Stomach (tissue), 4 donors: Measurements from ENCODE around the gene GMDS.

Source experiments
- CTCF ChIP-seq, 7 experiments: fragments of 450-650 bp in 4 of 7; fragments of 200-600 bp in 3 of 7; sonication (generic) in 3 of 7; IDR thresholded peaks; one replicate each; pipeline ENCODE4 v1.5.1; 2016 to 2019; ENCODE audit warnings: antibody characterized with exemption in 7 of 7, control low read depth in 2 of 7, mild to moderate bottlenecking in 1 of 7
- EP300 ChIP-seq: sonication (generic); formaldehyde crosslinking; IDR thresholded peaks from one replicate; pipeline ENCODE4 v1.6.1; 2017; ENCODE audit warnings: antibody characterized with exemption
- POLR2A ChIP-seq, 4 donors: fragments of 450-650 bp; IDR thresholded peaks; one replicate each; pipeline ENCODE4 v1.6.1; 2016; ENCODE audit warnings: antibody characterized with exemption in 4 of 4, control low read depth in 2 of 4, mild to moderate bottlenecking in 1 of 4, moderate library complexity in 1 of 4
- POLR2AphosphoS5 ChIP-seq, 3 donors: sonication (generic); formaldehyde crosslinking; IDR thresholded peaks; one replicate each; pipeline ENCODE4 v1.6.1; 2016; ENCODE audit warnings: antibody characterized with exemption in 3 of 3

GRCh38 chr6:1865585-1865984 lies 379.8 kb downstream of the GMDS start:
- no peak for TF ChIP-seq CTCF (IDR thresholded peaks at IDR 0.05)
- TF ChIP-seq POLR2AphosphoS5 (IDR thresholded peaks at IDR 0.05) = no peak
- TF ChIP-seq EP300 = no peak
- TF ChIP-seq POLR2A (IDR thresholded peaks at IDR 0.05) = no peak
